Astrocyte of the cerebellum (primary cell): ENCODE data around the gene MRPL46.
A peak's percentile ranks its signal among the peaks of the same experiment; 100 is the strongest.
"Not testable (repeated sequence)": the region's sequence is repeated elsewhere in the genome, so short reads cannot be mapped to it uniquely, and the experiment has no call there.

Source experiments
- DNase-seq: peaks from one replicate; pipeline ENCODE4 v3.0.0-alpha.2; 2011; ENCODE audit warnings: low read depth
- H3K4me3 ChIP-seq: 2 replicates; pipeline ENCODE4 v1.5.1; 2011; ENCODE audit warnings: mild to moderate bottlenecking, low read depth, low read length, moderate library complexity
- CTCF ChIP-seq: IDR thresholded peaks from 2 replicates; pipeline ENCODE4 v1.5.1; 2012; ENCODE audit warnings: low read length, low read depth, moderate library complexity, mild to moderate bottlenecking; ENCODE audit errors: missing control alignments
- in situ Hi-C: cut with HindIII; loops from 2 replicates; pipeline ENCODE4 v1.10.0; 2017; ENCODE audit warnings: low sequenced_read_pairs

The MRPL46 gene

GRCh38 chr15:88472225-88472624 is 5.0 kb upstream of the MRPL46 start:
- in situ Hi-C loops = no loop called here
- no peak for DNase-seq
- no peak overlapping the region for H3K4me3 ChIP-seq
- TF ChIP-seq CTCF = no peak

GRCh38 chr15:88470625-88471372 is 3.6 kb upstream of the MRPL46 start:
- in situ Hi-C loops = no loop called here
- H3K4me3 ChIP-seq = no peak overlapping the region
- TF ChIP-seq CTCF = peak; percentile 15
- no peak for DNase-seq

- no peak for DNase-seq
- in situ Hi-C loops = no loop called here
- H3K4me3 ChIP-seq = no peak overlapping the region
- no peak for TF ChIP-seq CTCF
Measured at GRCh38 chr15:88469321-88469720, 2.1 kb upstream of the MRPL46 start.

- H3K4me3 ChIP-seq, DNase-seq, in situ Hi-C loops: not testable (repeated sequence)
Measured at GRCh38 chr15:88468721-88469120, 1.5 kb upstream of the MRPL46 start.

GRCh38 chr15:88467935-88468528 is 844 bp upstream of the MRPL46 start:
- H3K4me3 ChIP-seq = peak overlapping the region; percentile 63
- in situ Hi-C loops = no loop called here
- peak; percentile 48 for TF ChIP-seq CTCF
- DNase-seq = no peak

GRCh38 chr15:88465633-88466224 is 1.5 kb downstream of the MRPL46 start:
- in situ Hi-C loops = no loop called here
- no peak overlapping the region for H3K4me3 ChIP-seq
- TF ChIP-seq CTCF = no peak
- DNase-seq = no peak
